GM23338 (cell line): ENCODE results near the gene CXXC1. TPM values are rescaled to one million over a fixed set of nuclear protein-coding genes. Genes with fewer than 3 reads are reported as not detected.
A peak's percentile ranks its signal among the peaks of the same experiment; 100 is the strongest.

Source experiments
- ATAC-seq: fragments of 200-7000 bp; cut with Tn5 transposase; 3 replicates; pipeline ENCODE4 v1.9.1; 2020
- DNase-seq: peaks from one replicate; pipeline ENCODE4 v3.0.0-alpha.2; 2015; ENCODE audit warnings: low spot score
- H2AFZ ChIP-seq: fragments of 200-600 bp; sonication (generic); 2 replicates; pipeline ENCODE4 v1.8.0; 2016; ENCODE audit warnings: antibody characterized with exemption, mild to moderate bottlenecking, moderate library complexity
- H3F3A ChIP-seq: fragments of 200-600 bp; sonication (generic); replicated peaks from 2 replicates; pipeline ENCODE4 v1.8.0; 2017; ENCODE audit warnings: antibody characterized with exemption, mixed run types, low read depth
- H3K27ac ChIP-seq: fragments of 200-600 bp; sonication (generic); 2 replicates; pipeline ENCODE4 v1.6.1; 2016; ENCODE audit warnings: low read depth
- H3K27me3 ChIP-seq: fragments of 200-600 bp; sonication (generic); 2 replicates; pipeline ENCODE4 v1.8.0; 2016; ENCODE audit warnings: mild to moderate bottlenecking, mixed run types, moderate library complexity; ENCODE audit not compliant: insufficient read depth
- H3K36me3 ChIP-seq: fragments of 200-600 bp; sonication (generic); 2 replicates; pipeline ENCODE4 v1.8.0; 2016; ENCODE audit warnings: mild to moderate bottlenecking; ENCODE audit not compliant: insufficient read depth
- H3K4me1 ChIP-seq: fragments of 200-600 bp; sonication (generic); 2 replicates; pipeline ENCODE4 v1.8.0; 2016; ENCODE audit warnings: mild to moderate bottlenecking, moderate library complexity; ENCODE audit not compliant: insufficient read depth
- H3K4me2 ChIP-seq: fragments of 200-600 bp; sonication (generic); 2 replicates; pipeline ENCODE4 v1.7.1; 2017; ENCODE audit warnings: mixed run types
- H3K4me3 ChIP-seq: fragments of 200-600 bp; sonication (generic); 2 replicates; pipeline ENCODE4 v1.6.1; 2016; ENCODE audit warnings: mixed run types
- H3K79me2 ChIP-seq: fragments of 200-600 bp; sonication (generic); replicated peaks from 2 replicates; pipeline ENCODE4 v1.8.0; 2017; ENCODE audit warnings: mild to moderate bottlenecking; ENCODE audit not compliant: insufficient read depth
- H3K9me2 ChIP-seq: fragments of 200-600 bp; sonication (generic); 2 replicates; pipeline ENCODE4 v1.8.0; 2017; ENCODE audit not compliant: insufficient read depth
- H4K20me1 ChIP-seq: fragments of 200-600 bp; sonication (generic); replicated peaks from 2 replicates; pipeline ENCODE4 v1.8.0; 2017; ENCODE audit warnings: mild to moderate bottlenecking; ENCODE audit not compliant: insufficient read depth
- H3K27ac Mint-ChIP-seq: 2 replicates; pipeline ENCODE4 v1.8.0; 2020; ENCODE audit warnings: inconsistent platforms, mild to moderate bottlenecking, moderate library complexity, mixed read lengths
- H3K27me3 Mint-ChIP-seq: 3 replicates; pipeline ENCODE4 v1.8.0; 2022; ENCODE audit warnings: low read depth, mild to moderate bottlenecking, moderate library complexity, mixed read lengths, inconsistent platforms; ENCODE audit not compliant: insufficient read depth, poor library complexity
- H3K36me3 Mint-ChIP-seq: 3 replicates; pipeline ENCODE4 v1.8.0; 2021; ENCODE audit warnings: low read depth, mild to moderate bottlenecking, inconsistent platforms, moderate library complexity, mixed read lengths
- H3K4me1 Mint-ChIP-seq: 3 replicates; pipeline ENCODE4 v1.8.0; 2020; ENCODE audit warnings: mild to moderate bottlenecking, inconsistent platforms, mixed read lengths
- H3K4me3 Mint-ChIP-seq: 3 replicates; pipeline ENCODE4 v1.8.0; 2021; ENCODE audit warnings: moderate library complexity, mild to moderate bottlenecking, inconsistent platforms, mixed read lengths
- H3K9me3 Mint-ChIP-seq: 3 replicates; pipeline ENCODE4 v1.8.0; 2020; ENCODE audit warnings: moderate library complexity, mild to moderate bottlenecking, inconsistent platforms, mixed read lengths
- CREB1 ChIP-seq: fragments of 250-450 bp; sonication (Bioruptor Pico); IDR thresholded peaks from 2 replicates; pipeline ENCODE4 v1.5.0; 2020; ENCODE audit warnings: low read depth, mild to moderate bottlenecking, moderate library complexity
- ETS1 ChIP-seq: IDR thresholded peaks from 2 replicates; pipeline ENCODE4 v1.6.1; 2016; ENCODE audit warnings: antibody characterized with exemption
- EZH2 ChIP-seq: fragments of 200-600 bp; sonication (generic); IDR thresholded peaks from one replicate; pipeline ENCODE4 v1.8.0; 2017; ENCODE audit warnings: antibody characterized with exemption, mild to moderate bottlenecking, low read depth; ENCODE audit not compliant: unreplicated experiment
- EZH2phosphoT487 ChIP-seq: fragments of 200-600 bp; sonication (generic); IDR thresholded peaks from one replicate; pipeline ENCODE4 v1.8.1; 2018; ENCODE audit warnings: antibody characterized with exemption; ENCODE audit not compliant: unreplicated experiment
- JUNB ChIP-seq: IDR thresholded peaks from one replicate; pipeline ENCODE4 v1.6.1; 2016; ENCODE audit warnings: antibody characterized with exemption; ENCODE audit not compliant: unreplicated experiment
- NANOG ChIP-seq: IDR thresholded peaks from 2 replicates; pipeline ENCODE4 v1.6.1; 2016; ENCODE audit warnings: antibody characterized with exemption, borderline replicate concordance
- POLR2AphosphoS5 ChIP-seq: IDR thresholded peaks from 2 replicates; pipeline ENCODE4 v1.6.1; 2016; ENCODE audit warnings: antibody characterized with exemption, low read depth
- STAT1 ChIP-seq: IDR thresholded peaks from one replicate; pipeline ENCODE4 v1.6.1; 2016; ENCODE audit warnings: antibody characterized with exemption; ENCODE audit not compliant: unreplicated experiment
- ZNF114 ChIP-seq: fragments of 250-450 bp; sonication (Bioruptor Pico); IDR thresholded peaks from 2 replicates; pipeline ENCODE4 v1.5.0; 2020; ENCODE audit warnings: mild to moderate bottlenecking, moderate library complexity
- ZNF331 ChIP-seq: fragments of 250-450 bp; sonication (Bioruptor Pico); IDR thresholded peaks from 2 replicates; pipeline ENCODE4 v1.5.0; 2020; ENCODE audit warnings: low read depth, mild to moderate bottlenecking, moderate library complexity
- polyA plus RNA-seq: library from polyadenylated mRNA; unstranded; fragments of >200 nt; fragmentation: Nextera tagmentation; extraction: Ambion mirVana; gene quantifications from 2 replicates; pipeline ENCODE4 v1.2.1, GENCODE V29; 2016
- total RNA-seq: library from RNA; depleted of rRNA; stranded (reverse); fragments of >200 nt; shearing (Covaris generic); gene quantifications from 2 replicates; pipeline ENCODE4 v1.2.3, GENCODE V29; 2014
- TF ChIP-seq, protein P1 (sequence below): IDR thresholded peaks from one replicate; pipeline ENCODE4 v1.6.1; 2018; ENCODE audit warnings: antibody characterized with exemption; ENCODE audit not compliant: unreplicated experiment
- TF ChIP-seq, protein P2 (sequence below): fragments of 250-450 bp; sonication (Bioruptor Pico); IDR thresholded peaks from 2 replicates; pipeline ENCODE4 v1.5.0; 2020; ENCODE audit warnings: mild to moderate bottlenecking, moderate library complexity

Gene CXXC1
- total and polyA plus RNA-seq, 2 experiments from 2014 or later = 59.0 to 74.3 TPM

DNA sequence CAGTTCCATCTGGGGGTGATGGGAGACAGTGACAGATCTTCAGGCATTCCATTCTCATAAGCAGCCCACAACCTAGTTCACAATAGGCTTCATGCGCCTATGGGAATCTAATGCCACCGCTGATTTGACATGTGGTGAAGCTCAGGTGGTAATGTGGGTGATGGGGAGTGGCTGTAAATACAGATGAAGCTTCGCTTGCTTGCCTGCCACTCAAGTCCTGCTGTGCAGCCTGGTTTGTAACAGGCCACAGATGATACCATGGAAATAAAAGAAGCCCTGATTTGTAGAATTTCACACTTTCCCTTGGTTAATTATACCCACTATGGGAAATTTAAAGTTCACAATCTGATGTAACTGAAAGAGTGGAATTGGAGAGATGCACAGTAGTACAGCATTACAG is 40.5 kb upstream of the CXXC1 start (continued):
- TF ChIP-seq EZH2phosphoT487 (no peak), ZNF331 (CRISPR knock-in tag) (no peak), NANOG (no peak), POLR2AphosphoS5 (no peak), ETS1 (no peak), STAT1 (no peak)

DNA sequence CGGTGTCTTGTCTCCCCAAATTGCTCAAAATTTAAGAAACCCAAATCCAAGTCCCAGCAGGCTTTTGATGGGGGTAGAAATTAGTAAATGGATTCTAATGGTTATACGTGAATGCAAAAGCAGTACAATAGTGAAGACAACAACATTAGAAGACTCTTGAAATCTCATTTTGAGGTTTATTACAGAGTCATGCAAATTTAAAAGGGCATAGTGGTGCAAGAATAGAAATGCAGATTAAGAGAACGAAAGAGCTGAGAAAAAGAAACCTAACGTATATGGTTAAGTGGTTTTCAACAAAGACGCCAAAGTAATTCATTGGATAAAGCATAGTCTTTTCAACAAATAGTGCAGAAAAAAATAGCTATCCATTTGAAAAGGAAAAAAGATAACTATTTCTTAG is 33.2 kb upstream of the CXXC1 start:
- Mint-ChIP-seq H3K27me3 (peaks cover 2% of the 10 kb centered on the region), H3K36me3 (no peaks in the 10 kb centered on the region), H3K9me3 (no peaks in the 10 kb centered on the region; the same call in 2 of the 3 replicates), H3K4me1 (peaks cover 8% of the 10 kb centered on the region), H3K27ac (no peak overlapping the region), H3K4me3 (no peak overlapping the region)
- H3F3A ChIP-seq = no peaks in the 10 kb centered on the region
- no peak for DNase-seq
- ATAC-seq = no peak
- H3K27ac ChIP-seq = no peak overlapping the region
- H3K4me1 ChIP-seq = peaks cover 16% of the 10 kb centered on the region; the same call in 1 of the 2 replicates
- H3K4me3 ChIP-seq = peak overlapping the region; percentile 13; the same call in 1 of the 2 replicates
- no peaks in the 10 kb centered on the region for H3K9me2 ChIP-seq
- no peaks in the 10 kb centered on the region for H3K27me3 ChIP-seq
- no peaks in the 10 kb centered on the region for H4K20me1 ChIP-seq
- no peaks in the 10 kb centered on the region for H3K79me2 ChIP-seq
- no peaks in the 10 kb centered on the region for H3K36me3 ChIP-seq
- H2AFZ ChIP-seq = peak overlapping the region; percentile 4; the same call in 1 of the 2 replicates
- peak overlapping the region; percentile 48 for H3K4me2 ChIP-seq
- no peak for TF ChIP-seq CREB1 (CRISPR knock-in tag)
- TF ChIP-seq POLR2AphosphoS5 = no peak
- no peak for TF ChIP-seq EZH2
- TF ChIP-seq JUNB = no peak
- TF ChIP-seq ETS1 = no peak
- no peak for TF ChIP-seq ZNF114 (CRISPR knock-in tag)
- TF ChIP-seq NANOG = no peak
- TF ChIP-seq, protein P1, sequence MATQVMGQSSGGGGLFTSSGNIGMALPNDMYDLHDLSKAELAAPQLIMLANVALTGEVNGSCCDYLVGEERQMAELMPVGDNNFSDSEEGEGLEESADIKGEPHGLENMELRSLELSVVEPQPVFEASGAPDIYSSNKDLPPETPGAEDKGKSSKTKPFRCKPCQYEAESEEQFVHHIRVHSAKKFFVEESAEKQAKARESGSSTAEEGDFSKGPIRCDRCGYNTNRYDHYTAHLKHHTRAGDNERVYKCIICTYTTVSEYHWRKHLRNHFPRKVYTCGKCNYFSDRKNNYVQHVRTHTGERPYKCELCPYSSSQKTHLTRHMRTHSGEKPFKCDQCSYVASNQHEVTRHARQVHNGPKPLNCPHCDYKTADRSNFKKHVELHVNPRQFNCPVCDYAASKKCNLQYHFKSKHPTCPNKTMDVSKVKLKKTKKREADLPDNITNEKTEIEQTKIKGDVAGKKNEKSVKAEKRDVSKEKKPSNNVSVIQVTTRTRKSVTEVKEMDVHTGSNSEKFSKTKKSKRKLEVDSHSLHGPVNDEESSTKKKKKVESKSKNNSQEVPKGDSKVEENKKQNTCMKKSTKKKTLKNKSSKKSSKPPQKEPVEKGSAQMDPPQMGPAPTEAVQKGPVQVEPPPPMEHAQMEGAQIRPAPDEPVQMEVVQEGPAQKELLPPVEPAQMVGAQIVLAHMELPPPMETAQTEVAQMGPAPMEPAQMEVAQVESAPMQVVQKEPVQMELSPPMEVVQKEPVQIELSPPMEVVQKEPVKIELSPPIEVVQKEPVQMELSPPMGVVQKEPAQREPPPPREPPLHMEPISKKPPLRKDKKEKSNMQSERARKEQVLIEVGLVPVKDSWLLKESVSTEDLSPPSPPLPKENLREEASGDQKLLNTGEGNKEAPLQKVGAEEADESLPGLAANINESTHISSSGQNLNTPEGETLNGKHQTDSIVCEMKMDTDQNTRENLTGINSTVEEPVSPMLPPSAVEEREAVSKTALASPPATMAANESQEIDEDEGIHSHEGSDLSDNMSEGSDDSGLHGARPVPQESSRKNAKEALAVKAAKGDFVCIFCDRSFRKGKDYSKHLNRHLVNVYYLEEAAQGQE = no peak
- TF ChIP-seq EZH2phosphoT487 = no peak
- TF ChIP-seq, protein P2, sequence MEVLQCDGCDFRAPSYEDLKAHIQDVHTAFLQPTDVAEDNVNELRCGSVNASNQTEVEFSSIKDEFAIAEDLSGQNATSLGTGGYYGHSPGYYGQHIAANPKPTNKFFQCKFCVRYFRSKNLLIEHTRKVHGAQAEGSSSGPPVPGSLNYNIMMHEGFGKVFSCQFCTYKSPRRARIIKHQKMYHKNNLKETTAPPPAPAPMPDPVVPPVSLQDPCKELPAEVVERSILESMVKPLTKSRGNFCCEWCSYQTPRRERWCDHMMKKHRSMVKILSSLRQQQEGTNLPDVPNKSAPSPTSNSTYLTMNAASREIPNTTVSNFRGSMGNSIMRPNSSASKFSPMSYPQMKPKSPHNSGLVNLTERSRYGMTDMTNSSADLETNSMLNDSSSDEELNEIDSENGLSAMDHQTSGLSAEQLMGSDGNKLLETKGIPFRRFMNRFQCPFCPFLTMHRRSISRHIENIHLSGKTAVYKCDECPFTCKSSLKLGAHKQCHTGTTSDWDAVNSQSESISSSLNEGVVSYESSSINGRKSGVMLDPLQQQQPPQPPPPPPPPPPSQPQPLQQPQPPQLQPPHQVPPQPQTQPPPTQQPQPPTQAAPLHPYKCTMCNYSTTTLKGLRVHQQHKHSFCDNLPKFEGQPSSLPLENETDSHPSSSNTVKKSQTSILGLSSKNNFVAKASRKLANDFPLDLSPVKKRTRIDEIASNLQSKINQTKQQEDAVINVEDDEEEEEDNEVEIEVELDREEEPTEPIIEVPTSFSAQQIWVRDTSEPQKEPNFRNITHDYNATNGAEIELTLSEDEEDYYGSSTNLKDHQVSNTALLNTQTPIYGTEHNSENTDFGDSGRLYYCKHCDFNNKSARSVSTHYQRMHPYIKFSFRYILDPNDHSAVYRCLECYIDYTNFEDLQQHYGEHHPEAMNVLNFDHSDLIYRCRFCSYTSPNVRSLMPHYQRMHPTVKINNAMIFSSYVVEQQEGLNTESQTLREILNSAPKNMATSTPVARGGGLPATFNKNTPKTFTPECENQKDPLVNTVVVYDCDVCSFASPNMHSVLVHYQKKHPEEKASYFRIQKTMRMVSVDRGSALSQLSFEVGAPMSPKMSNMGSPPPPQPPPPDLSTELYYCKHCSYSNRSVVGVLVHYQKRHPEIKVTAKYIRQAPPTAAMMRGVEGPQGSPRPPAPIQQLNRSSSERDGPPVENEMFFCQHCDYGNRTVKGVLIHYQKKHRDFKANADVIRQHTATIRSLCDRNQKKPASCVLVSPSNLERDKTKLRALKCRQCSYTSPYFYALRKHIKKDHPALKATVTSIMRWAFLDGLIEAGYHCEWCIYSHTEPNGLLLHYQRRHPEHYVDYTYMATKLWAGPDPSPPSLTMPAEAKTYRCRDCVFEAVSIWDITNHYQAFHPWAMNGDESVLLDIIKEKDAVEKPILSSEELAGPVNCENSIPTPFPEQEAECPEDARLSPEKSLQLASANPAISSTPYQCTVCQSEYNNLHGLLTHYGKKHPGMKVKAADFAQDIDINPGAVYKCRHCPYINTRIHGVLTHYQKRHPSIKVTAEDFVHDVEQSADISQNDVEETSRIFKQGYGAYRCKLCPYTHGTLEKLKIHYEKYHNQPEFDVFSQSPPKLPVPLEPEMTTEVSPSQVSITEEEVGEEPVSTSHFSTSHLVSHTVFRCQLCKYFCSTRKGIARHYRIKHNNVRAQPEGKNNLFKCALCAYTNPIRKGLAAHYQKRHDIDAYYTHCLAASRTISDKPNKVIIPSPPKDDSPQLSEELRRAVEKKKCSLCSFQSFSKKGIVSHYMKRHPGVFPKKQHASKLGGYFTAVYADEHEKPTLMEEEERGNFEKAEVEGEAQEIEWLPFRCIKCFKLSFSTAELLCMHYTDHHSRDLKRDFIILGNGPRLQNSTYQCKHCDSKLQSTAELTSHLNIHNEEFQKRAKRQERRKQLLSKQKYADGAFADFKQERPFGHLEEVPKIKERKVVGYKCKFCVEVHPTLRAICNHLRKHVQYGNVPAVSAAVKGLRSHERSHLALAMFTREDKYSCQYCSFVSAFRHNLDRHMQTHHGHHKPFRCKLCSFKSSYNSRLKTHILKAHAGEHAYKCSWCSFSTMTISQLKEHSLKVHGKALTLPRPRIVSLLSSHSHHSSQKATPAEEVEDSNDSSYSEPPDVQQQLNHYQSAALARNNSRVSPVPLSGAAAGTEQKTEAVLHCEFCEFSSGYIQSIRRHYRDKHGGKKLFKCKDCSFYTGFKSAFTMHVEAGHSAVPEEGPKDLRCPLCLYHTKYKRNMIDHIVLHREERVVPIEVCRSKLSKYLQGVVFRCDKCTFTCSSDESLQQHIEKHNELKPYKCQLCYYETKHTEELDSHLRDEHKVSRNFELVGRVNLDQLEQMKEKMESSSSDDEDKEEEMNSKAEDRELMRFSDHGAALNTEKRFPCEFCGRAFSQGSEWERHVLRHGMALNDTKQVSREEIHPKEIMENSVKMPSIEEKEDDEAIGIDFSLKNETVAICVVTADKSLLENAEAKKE (CRISPR knock-in tag) = no peak
- TF ChIP-seq STAT1 = no peak
